ENCODE measurements around the gene INPP5B. TPM values are rescaled to one million over a fixed set of nuclear protein-coding genes. Genes with fewer than 3 reads are reported as not detected.
"Not testable (repeated sequence)": the region's sequence is repeated elsewhere in the genome, so short reads cannot be mapped to it uniquely, and the experiment has no call there.

The INPP5B gene
- total and polyA plus RNA-seq, 8 donors: 7.2 to 56.7 (median 9.5) TPM

- Histone ChIP-seq H3K9me3 (peaks cover 0 to 9% (median 1%) of the 10 kb centered on the region in 4 donors), H3K27ac (peak overlapping the region in 1 of 5 donors; percentile 30), H3K27me3 (no peaks in the 10 kb centered on the region), H3K36me3 (peaks cover 5 to 32% (median 16%) of the 10 kb centered on the region in 4 donors), H3K4me1 (peaks cover 6 to 38% (median 27%) of the 10 kb centered on the region in 4 donors), H3K4me3 (no peak overlapping the region)
- peak in 1 of 2 donors; percentile 42 for DNase-seq
- WGBS, 5 donors: 28 to 57% (median 33%) methylated on average over 4 of the region's 4 CpGs
- TF ChIP-seq POLR2AphosphoS5 (IDR thresholded peaks at IDR 0.05) (no peak), POLR2A (IDR thresholded peaks at IDR 0.05) (no peak), CTCF (IDR thresholded peaks at IDR 0.05) (no peak), EP300 (IDR thresholded peaks at IDR 0.05) (no peak)
- intact Hi-C loops (cut with DNase I; ENCODE audit: low total_unique reads): no loop called here
Measured at GRCh38 chr1:37914719-37915475, 32.0 kb downstream of the INPP5B start.

- DNase-seq; intact Hi-C loops (cut with DNase I; ENCODE audit: low total_unique reads); H3K27ac ChIP-seq; H3K9me3 ChIP-seq; H3K27me3 ChIP-seq; H3K4me3 ChIP-seq: not testable (repeated sequence)
- 94 to 99% (median 97%) methylated on average over 3 of the region's 3 CpGs for WGBS, 5 donors
- Histone ChIP-seq H3K36me3 (peaks cover 5 to 51% (median 16%) of the 10 kb centered on the region in 4 donors), H3K4me1 (peaks cover 6 to 26% (median 18%) of the 10 kb centered on the region in 4 donors)
Measured at GRCh38 chr1:37911478-37911877, 35.4 kb downstream of the INPP5B start.

- H3K27me3 ChIP-seq; DNase-seq; H3K9me3 ChIP-seq; H3K27ac ChIP-seq; H3K4me3 ChIP-seq; intact Hi-C loops (cut with DNase I; ENCODE audit: low total_unique reads): not testable (repeated sequence)
- 75 to 98% (median 85%) methylated on average over 8 of the region's 8 CpGs for WGBS, 5 donors
- H3K4me1 ChIP-seq: peaks cover 5 to 23% (median 16%) of the 10 kb centered on the region in 4 donors
- peaks cover 5 to 56% (median 16%) of the 10 kb centered on the region in 4 donors for H3K36me3 ChIP-seq
Measured at GRCh38 chr1:37910886-37911285, 36.0 kb downstream of the INPP5B start.

GRCh38 chr1:37908531-37908930 lies 38.3 kb downstream of the INPP5B start:
- H3K4me1 ChIP-seq; DNase-seq; H3K27ac ChIP-seq; intact Hi-C loops (cut with DNase I; ENCODE audit: low total_unique reads); H3K4me3 ChIP-seq; H3K27me3 ChIP-seq; H3K9me3 ChIP-seq: not testable (repeated sequence)
- WGBS, 5 donors: 94 to 98% (median 97%) methylated on average over 9 to 10 of the region's 10 CpGs
- H3K36me3 ChIP-seq: peaks cover 5 to 69% (median 25%) of the 10 kb centered on the region in 4 donors

GRCh38 chr1:37907416-37908125 lies 39.3 kb downstream of the INPP5B start:
- H3K27ac ChIP-seq; H3K4me1 ChIP-seq; H3K27me3 ChIP-seq; DNase-seq; H3K4me3 ChIP-seq; intact Hi-C loops (cut with DNase I; ENCODE audit: low total_unique reads); H3K9me3 ChIP-seq: not testable (repeated sequence)
- 87 to 93% (median 90%) methylated on average over 6 of the region's 6 CpGs for whole genome bisulfite sequencing, 5 donors
- H3K36me3 ChIP-seq: peaks cover 5 to 68% (median 26%) of the 10 kb centered on the region in 4 donors

- WGBS, 5 donors: 94 to 99% (median 96%) methylated on average over 3 of the region's 3 CpGs
- intact Hi-C loops (cut with DNase I; ENCODE audit: low total_unique reads): not testable (repeated sequence)
Measured at GRCh38 chr1:37906591-37906990, 40.3 kb downstream of the INPP5B start.

GRCh38 chr1:37905727-37906126 lies 41.1 kb downstream of the INPP5B start:
- WGBS, 5 donors: 95 to 98% (median 97%) methylated on average over 1 of the region's 1 CpG
- H3K4me3 ChIP-seq: no peak overlapping the region

More at GRCh38 chr1:37906591-37906990, 40.3 kb downstream of the INPP5B start:
- H3K36me3 ChIP-seq: peaks cover 7 to 69% (median 28%) of the 10 kb centered on the region in 4 donors
- not testable (repeated sequence) for H3K27me3 ChIP-seq, H3K4me1 ChIP-seq, H3K27ac ChIP-seq, DNase-seq, H3K4me3 ChIP-seq, H3K9me3 ChIP-seq

GRCh38 chr1:37903921-37904320 lies 42.9 kb downstream of the INPP5B start:
- H3K4me3 ChIP-seq; intact Hi-C loops (cut with DNase I; ENCODE audit: low total_unique reads); H3K4me1 ChIP-seq; DNase-seq; H3K27me3 ChIP-seq; H3K27ac ChIP-seq; H3K9me3 ChIP-seq: not testable (repeated sequence)
- 96 to 99% (median 96%) methylated on average over 6 of the region's 6 CpGs for WGBS, 5 donors
- peaks cover 4 to 65% (median 37%) of the 10 kb centered on the region in 4 donors for H3K36me3 ChIP-seq

More at GRCh38 chr1:37905727-37906126, 41.1 kb downstream of the INPP5B start:
- H3K9me3 ChIP-seq: peaks cover 0 to 3% (median 0%) of the 10 kb centered on the region in 4 donors
- H3K27me3 ChIP-seq: no peaks in the 10 kb centered on the region
- TF ChIP-seq POLR2A (IDR thresholded peaks at IDR 0.05) (no peak), POLR2AphosphoS5 (IDR thresholded peaks at IDR 0.05) (no peak), EP300 (IDR thresholded peaks at IDR 0.05) (no peak), CTCF (IDR thresholded peaks at IDR 0.05) (no peak)
- intact Hi-C loops (cut with DNase I; ENCODE audit: low total_unique reads): no loop called here
- H3K36me3 ChIP-seq: peaks cover 4 to 74% (median 33%) of the 10 kb centered on the region in 4 donors
- no peak overlapping the region for H3K27ac ChIP-seq
- H3K4me1 ChIP-seq: no peaks in the 10 kb centered on the region
- DNase-seq: no peak
